GM12874 (cell line): ENCODE measurements around the gene EVA1C.

ENCODE experiments used
- CTCF ChIP-seq: IDR thresholded peaks from 2 replicates; pipeline ENCODE4 v1.5.1; 2011; ENCODE audit warnings: low read depth, mild to moderate bottlenecking, control low read depth, low read length, moderate library complexity; ENCODE audit not compliant: insufficient read depth

The EVA1C gene

GRCh38 chr21:32548978-32549377, 136.5 kb downstream of the EVA1C start:
- no peak for TF ChIP-seq CTCF

- TF ChIP-seq CTCF = no peak
Measured at GRCh38 chr21:32549440-32549839, 136.9 kb downstream of the EVA1C start.

GRCh38 chr21:32549886-32550285, 137.4 kb downstream of the EVA1C start:
- no peak for TF ChIP-seq CTCF

GRCh38 chr21:32554832-32555638, 142.5 kb downstream of the EVA1C start:
- no peak for TF ChIP-seq CTCF

- TF ChIP-seq CTCF = no peak
Measured at GRCh38 chr21:32558106-32558505, 145.6 kb downstream of the EVA1C start.

- no peak for TF ChIP-seq CTCF
Measured at GRCh38 chr21:32559006-32559610, 146.6 kb downstream of the EVA1C start.

- no peak for TF ChIP-seq CTCF
Measured at GRCh38 chr21:32560896-32561295, 148.4 kb downstream of the EVA1C start.
